Measurements from ENCODE around the gene HK1.

- TF ChIP-seq, protein P1, sequence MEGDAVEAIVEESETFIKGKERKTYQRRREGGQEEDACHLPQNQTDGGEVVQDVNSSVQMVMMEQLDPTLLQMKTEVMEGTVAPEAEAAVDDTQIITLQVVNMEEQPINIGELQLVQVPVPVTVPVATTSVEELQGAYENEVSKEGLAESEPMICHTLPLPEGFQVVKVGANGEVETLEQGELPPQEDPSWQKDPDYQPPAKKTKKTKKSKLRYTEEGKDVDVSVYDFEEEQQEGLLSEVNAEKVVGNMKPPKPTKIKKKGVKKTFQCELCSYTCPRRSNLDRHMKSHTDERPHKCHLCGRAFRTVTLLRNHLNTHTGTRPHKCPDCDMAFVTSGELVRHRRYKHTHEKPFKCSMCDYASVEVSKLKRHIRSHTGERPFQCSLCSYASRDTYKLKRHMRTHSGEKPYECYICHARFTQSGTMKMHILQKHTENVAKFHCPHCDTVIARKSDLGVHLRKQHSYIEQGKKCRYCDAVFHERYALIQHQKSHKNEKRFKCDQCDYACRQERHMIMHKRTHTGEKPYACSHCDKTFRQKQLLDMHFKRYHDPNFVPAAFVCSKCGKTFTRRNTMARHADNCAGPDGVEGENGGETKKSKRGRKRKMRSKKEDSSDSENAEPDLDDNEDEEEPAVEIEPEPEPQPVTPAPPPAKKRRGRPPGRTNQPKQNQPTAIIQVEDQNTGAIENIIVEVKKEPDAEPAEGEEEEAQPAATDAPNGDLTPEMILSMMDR (IDR thresholded peaks at IDR 0.05; ENCODE audit: borderline replicate concordance, extremely low read depth, low read length, poor library complexity, severe bottlenecking) = no peak
- TF ChIP-seq EZH2 (IDR thresholded peaks at IDR 0.05; ENCODE audit: borderline replicate concordance, low read depth, low read length, severe bottlenecking) = no peak
Observed at GRCh38 chr10:69319841-69320316, 41.6 kb downstream of the HK1 start.
